ENCODE measurements around the gene DNMBP. TPM values are rescaled to one million over a fixed set of nuclear protein-coding genes. Genes with fewer than 3 reads are reported as not detected.

The DNMBP gene
- total and polyA plus RNA-seq, 11 donors: 3.9 to 11.5 (median 6.6) TPM

GRCh38 chr10:99977916-99978315 lies 31.8 kb downstream of the DNMBP start:
- H3K4me1 ChIP-seq: peaks cover 0 to 65% (median 50%) of the 10 kb centered on the region in 12 donors
- H3K36me3 ChIP-seq: no peaks in the 10 kb centered on the region
- H3K4me3 ChIP-seq: no peak overlapping the region
- ATAC-seq (no peak), DNase-seq (no peak)
- peak overlapping the region in 6 of 12 donors; percentile 49 to 80 (median 74) for H3K27ac ChIP-seq
- WGBS, 4 donors: 86 to 93% (median 92%) methylated on average over 5 of the region's 5 CpGs
- no peaks in the 10 kb centered on the region for H3K27me3 ChIP-seq
- intact Hi-C loops (cut with DNase I): loop anchor here in 6 of 10 donors (2.0 to 10.0 kb wide), 3 partner anchors 31 to 69 kb away; partner anchors contain the start of gene DNMBP (in 1 of the 6)
- TF ChIP-seq CTCF (IDR thresholded peaks at IDR 0.05) (no peak), POLR2A (IDR thresholded peaks at IDR 0.05) (no peak)
- no peaks in the 10 kb centered on the region for H3K9me3 ChIP-seq

- Histone ChIP-seq H3K36me3 (no peaks in the 10 kb centered on the region), H3K4me1 (peaks cover 0 to 59% (median 41%) of the 10 kb centered on the region in 12 donors), H3K9me3 (no peaks in the 10 kb centered on the region), H3K27me3 (no peaks in the 10 kb centered on the region), H3K4me3 (peak overlapping the region in 1 of 12 donors; percentile 7), H3K27ac (peak overlapping the region; percentile 47 to 80 (median 69))
- ATAC-seq: peak; percentile 52 to 93 (median 86)
- 53 to 61% (median 54%) methylated on average over 5 of the region's 5 CpGs for WGBS, 4 donors
- DNase-seq: no peak
- TF ChIP-seq CTCF (IDR thresholded peaks at IDR 0.05): no peak
- TF ChIP-seq POLR2A (IDR thresholded peaks at IDR 0.05): no peak
- intact Hi-C loops (cut with DNase I): loop anchor here in 6 of 10 donors (2.0 to 10.0 kb wide), 3 partner anchors 32 to 70 kb away; partner anchors contain the start of gene DNMBP (in 1 of the 6)
Observed at GRCh38 chr10:99976886-99977665, 32.7 kb downstream of the DNMBP start.

- peaks cover 0 to 51% (median 34%) of the 10 kb centered on the region in 12 donors for H3K4me1 ChIP-seq
- intact Hi-C loops (cut with DNase I): loop anchor here in 6 of 10 donors (2.0 to 10.0 kb wide), 3 partner anchors 33 to 71 kb away; partner anchors contain the start of gene DNMBP (in 1 of the 6)
- peak in 3 of 4 donors; percentile 41 to 53 (median 53) for ATAC-seq
Observed at GRCh38 chr10:99975942-99976809, 33.6 kb downstream of the DNMBP start.

More at GRCh38 chr10:99975942-99976809, 33.6 kb downstream of the DNMBP start:
- DNase-seq: peak in 1 of 5 donors; percentile 26
- Histone ChIP-seq H3K36me3 (peaks cover 0 to 8% (median 6%) of the 10 kb centered on the region in 9 donors), H3K27me3 (no peaks in the 10 kb centered on the region), H3K27ac (peak overlapping the region; percentile 47 to 80 (median 69)), H3K9me3 (no peaks in the 10 kb centered on the region), H3K4me3 (no peak overlapping the region)
- 38 to 49% (median 43%) methylated on average over 6 to 7 of the region's 7 CpGs for WGBS, 4 donors
- no peak for TF ChIP-seq CTCF (IDR thresholded peaks at IDR 0.05)
- no peak for TF ChIP-seq POLR2A (IDR thresholded peaks at IDR 0.05)
